Psoas muscle (tissue), 8 donors: Measurements from ENCODE around the gene CACNA1E. TPM values are rescaled to one million over a fixed set of nuclear protein-coding genes. Genes with fewer than 3 reads are reported as not detected.
"Not testable (repeated sequence)": the region's sequence is repeated elsewhere in the genome, so short reads cannot be mapped to it uniquely, and the experiment has no call there.

Experiments used
- ATAC-seq, 4 donors: fragments of 200-7000 bp; cut with Tn5 transposase; one replicate each; pipeline ENCODE4 v1.9.1; 2020; ENCODE audit warnings: moderate library complexity in 3 of 4, mild to moderate bottlenecking in 2 of 4
- DNase-seq, 2 donors: peaks; one replicate each; pipeline ENCODE4 v3.0.0-alpha.2; 2020
- H3K27ac ChIP-seq: fragments of 200-600 bp; one replicate; pipeline ENCODE4 v1.8.0; 2022
- H3K27me3 ChIP-seq, 3 donors: fragments of 200-600 bp in 1 of 3; one replicate each; pipeline versions ENCODE4 v1.6.1 to v1.8.0; 2013 to 2022; ENCODE audit warnings: low read length in 2 of 3, mild to moderate bottlenecking in 2 of 3, moderate library complexity in 1 of 3; ENCODE audit not compliant: insufficient read depth in 3 of 3
- H3K36me3 ChIP-seq, 2 donors: fragments of 200-600 bp in 1 of 2; one replicate each; pipeline versions ENCODE4 v1.6.1 to v1.8.0; 2013 to 2022; ENCODE audit warnings: low read depth in 1 of 2, mild to moderate bottlenecking in 1 of 2, moderate library complexity in 1 of 2; ENCODE audit not compliant: insufficient read depth in 1 of 2
- H3K4me1 ChIP-seq: fragments of 200-600 bp; one replicate; pipeline ENCODE4 v1.8.0; 2022
- H3K4me3 ChIP-seq: fragments of 200-600 bp; one replicate; pipeline ENCODE4 v1.8.0; 2022; ENCODE audit warnings: mild to moderate bottlenecking
- H3K9me3 ChIP-seq: fragments of 200-600 bp; one replicate; pipeline ENCODE4 v1.8.0; 2022
- WGBS, 3 donors: extraction: QIAGEN DNeasy Blood & Tissue Kit; methylation state at CpG; one replicate each; pipeline versions ENCODE4 v1.1.6 to v1.1.7; 2013; 5-methylcytosine and 5-hydroxymethylcytosine counted together
- intact Hi-C, 2 donors: fragments of 100-400 bp; cut with DNase I; formaldehyde crosslinking; loops; one replicate each; pipeline versions ENCODE4 v1.11.0 to v1.14.2; 2022
- polyA plus RNA-seq, 3 donors: library from polyadenylated mRNA; stranded (reverse); fragments of 200-250 nt; gene quantifications; one replicate each; pipeline ENCODE4 v1.2.3, GENCODE V29; 2013
- total RNA-seq, 4 donors: library from RNA; stranded (reverse); fragmentation: NEBNext Ultra II Directional in 2 of 4; extraction: Animal tissue kit (Norgen Biotek cat#: 25700) in 2 of 4; gene quantifications; one replicate each; pipeline versions ENCODE4 v1.2.1 to v1.2.4, GENCODE V29; 2021 to 2023
- TF ChIP-seq, protein P1 (sequence below): fragments of 200-600 bp; IDR thresholded peaks from one replicate; pipeline ENCODE4 v1.8.0; 2022; ENCODE audit warnings: antibody characterized with exemption
- donor health status: healthy with polysubstance abuse.
- donor health status: DM: no; HTN: no; CAD: no; lungs with moderate emphysema.
- donor health status: Bipolar disorder and iron deficiency.
- donor health status: healthy.
- donor health status: DM: yes; HTN: yes; CAD: no.
- donor health status: DM: no; HTN: no; CAD: no.
- donor health status: DM: no; HTN: no; CAD: no.
- donor health status: DM: yes; HTN: yes; CAD: no.

CACNA1E gene
- total and polyA plus RNA-seq, 7 donors = 0.03 to 0.06 (median 0.05) TPM; not detected in 3

DNA sequence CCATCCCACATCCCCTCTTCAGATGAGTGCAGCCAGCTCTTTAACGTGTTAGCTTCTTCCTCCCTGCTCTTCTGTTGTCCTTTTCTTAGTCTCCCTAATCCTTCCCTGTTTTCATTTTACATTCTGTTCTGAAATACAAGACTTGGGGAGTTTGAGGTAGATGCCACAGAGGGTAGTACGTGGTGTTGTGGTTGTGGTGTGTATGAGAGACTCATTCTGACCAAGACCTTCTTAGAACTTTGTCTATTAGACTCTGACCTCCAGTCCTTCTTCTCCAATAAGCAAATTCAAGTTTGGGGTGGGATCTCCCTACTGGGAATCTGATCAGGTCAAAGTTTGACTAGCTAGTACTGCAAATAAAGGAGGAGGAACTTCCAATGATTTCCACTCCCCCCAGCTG, 39.5 kb downstream of the CACNA1E start:
- H3K27ac ChIP-seq = no peak overlapping the region
- WGBS, 3 donors = 63 to 75% (median 72%) methylated on average over 2 of the region's 2 CpGs
- no peaks in the 10 kb centered on the region for H3K4me1 ChIP-seq
- intact Hi-C loops = no loop called here
- no peaks in the 10 kb centered on the region for H3K36me3 ChIP-seq
- TF ChIP-seq, protein P1, sequence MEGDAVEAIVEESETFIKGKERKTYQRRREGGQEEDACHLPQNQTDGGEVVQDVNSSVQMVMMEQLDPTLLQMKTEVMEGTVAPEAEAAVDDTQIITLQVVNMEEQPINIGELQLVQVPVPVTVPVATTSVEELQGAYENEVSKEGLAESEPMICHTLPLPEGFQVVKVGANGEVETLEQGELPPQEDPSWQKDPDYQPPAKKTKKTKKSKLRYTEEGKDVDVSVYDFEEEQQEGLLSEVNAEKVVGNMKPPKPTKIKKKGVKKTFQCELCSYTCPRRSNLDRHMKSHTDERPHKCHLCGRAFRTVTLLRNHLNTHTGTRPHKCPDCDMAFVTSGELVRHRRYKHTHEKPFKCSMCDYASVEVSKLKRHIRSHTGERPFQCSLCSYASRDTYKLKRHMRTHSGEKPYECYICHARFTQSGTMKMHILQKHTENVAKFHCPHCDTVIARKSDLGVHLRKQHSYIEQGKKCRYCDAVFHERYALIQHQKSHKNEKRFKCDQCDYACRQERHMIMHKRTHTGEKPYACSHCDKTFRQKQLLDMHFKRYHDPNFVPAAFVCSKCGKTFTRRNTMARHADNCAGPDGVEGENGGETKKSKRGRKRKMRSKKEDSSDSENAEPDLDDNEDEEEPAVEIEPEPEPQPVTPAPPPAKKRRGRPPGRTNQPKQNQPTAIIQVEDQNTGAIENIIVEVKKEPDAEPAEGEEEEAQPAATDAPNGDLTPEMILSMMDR = no peak
- DNase-seq = no peak
- no peak overlapping the region for H3K4me3 ChIP-seq
- H3K27me3 ChIP-seq = no peaks in the 10 kb centered on the region
- ATAC-seq = no peak
- peaks cover under 1% of the 10 kb centered on the region for H3K9me3 ChIP-seq

DNA sequence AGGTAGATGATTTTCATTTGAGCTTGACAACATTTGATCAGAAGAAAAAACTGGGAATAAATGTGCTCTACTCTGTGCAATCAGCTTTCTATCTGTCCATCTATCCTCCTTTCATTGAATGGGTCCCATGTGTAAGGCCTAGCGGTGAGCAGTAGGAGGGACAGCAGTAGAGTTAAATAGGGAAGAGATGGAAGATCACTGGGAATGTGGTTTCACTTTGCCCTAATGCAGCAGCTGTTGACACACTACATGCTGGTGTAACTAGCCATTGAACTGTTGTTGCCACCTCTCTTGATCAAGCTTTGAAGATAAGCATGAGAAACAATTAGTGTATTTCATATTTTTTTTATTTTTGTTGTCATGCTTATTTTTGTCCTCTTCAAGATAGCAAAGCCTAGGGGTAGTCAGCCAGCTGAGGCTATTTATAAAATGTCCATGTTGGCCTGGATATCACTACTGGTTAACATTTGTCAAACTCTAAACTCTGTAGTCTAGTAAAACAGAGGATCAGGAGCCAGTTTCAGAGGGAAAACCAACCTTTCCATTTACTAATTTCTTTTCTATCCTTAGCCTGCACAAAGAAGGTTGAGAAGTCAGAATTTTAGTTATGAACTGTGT, 41.9 kb downstream of the CACNA1E start:
- TF ChIP-seq, protein P1 = no peak
- H3K27ac ChIP-seq = no peak overlapping the region
- no peak overlapping the region for H3K4me3 ChIP-seq
- no peaks in the 10 kb centered on the region for H3K36me3 ChIP-seq
- H3K9me3 ChIP-seq = peaks cover 9% of the 10 kb centered on the region
- no peaks in the 10 kb centered on the region for H3K27me3 ChIP-seq
- DNase-seq (no peak), ATAC-seq (no peak)
- intact Hi-C loops = no loop called here
- 79 to 87% (median 81%) methylated on average over 1 of the region's 1 CpG for WGBS, 3 donors
- H3K4me1 ChIP-seq = no peaks in the 10 kb centered on the region

DNA sequence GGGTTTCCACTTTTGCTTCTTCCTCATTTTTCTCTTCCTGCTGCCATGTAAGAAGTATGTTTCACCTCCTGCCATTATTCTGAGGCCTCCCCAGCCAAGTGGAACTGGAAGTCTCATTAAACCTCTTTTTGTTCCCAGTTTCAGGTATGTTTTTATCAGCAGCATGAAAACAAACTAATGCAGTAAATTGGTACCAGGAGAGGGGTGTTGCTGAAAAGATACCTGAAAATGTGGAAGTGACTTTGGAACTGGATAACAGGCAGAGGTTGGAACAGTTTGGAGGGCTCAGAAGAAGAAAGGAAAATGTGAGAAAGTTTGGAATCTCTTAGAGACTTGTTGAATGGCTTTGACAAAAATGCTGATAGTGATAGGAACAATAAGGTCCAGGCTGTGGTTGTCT, 44.9 kb downstream of the CACNA1E start:
- H3K36me3 ChIP-seq, H3K4me1 ChIP-seq, H3K27me3 ChIP-seq, DNase-seq, H3K9me3 ChIP-seq, ATAC-seq, intact Hi-C loops, H3K27ac ChIP-seq, H3K4me3 ChIP-seq: not testable (repeated sequence)

DNA sequence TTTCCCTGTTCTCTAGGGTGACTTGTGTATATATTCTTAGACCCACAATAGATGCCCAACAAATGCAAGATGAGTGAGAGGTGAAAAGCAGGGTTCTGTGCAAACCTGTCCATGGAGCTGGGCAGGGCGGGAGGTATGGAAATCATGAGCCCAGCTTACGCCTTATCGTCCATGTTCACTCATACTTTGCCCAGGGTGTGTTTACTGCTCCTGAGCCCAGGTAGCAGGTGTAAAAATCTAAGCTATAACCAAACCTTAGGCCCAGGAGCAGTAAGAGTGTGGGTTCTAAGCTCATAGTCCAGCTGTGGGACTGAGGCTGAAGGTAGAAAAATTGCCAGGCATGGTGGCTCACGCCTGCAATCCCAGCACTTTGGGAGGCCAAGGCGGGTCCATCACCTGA, 48.1 kb downstream of the CACNA1E start:
- 93 to 97% (median 94%) methylated on average over 5 of the region's 5 CpGs for WGBS, 3 donors
- Histone ChIP-seq H3K36me3 (no peaks in the 10 kb centered on the region), H3K4me3 (no peak overlapping the region), H3K4me1 (no peaks in the 10 kb centered on the region), H3K27me3 (no peaks in the 10 kb centered on the region), H3K9me3 (peaks cover 9% of the 10 kb centered on the region), H3K27ac (no peak overlapping the region)
- DNase-seq (no peak), ATAC-seq (no peak)
- intact Hi-C loops = no loop called here
- TF ChIP-seq, protein P1 = no peak

DNA sequence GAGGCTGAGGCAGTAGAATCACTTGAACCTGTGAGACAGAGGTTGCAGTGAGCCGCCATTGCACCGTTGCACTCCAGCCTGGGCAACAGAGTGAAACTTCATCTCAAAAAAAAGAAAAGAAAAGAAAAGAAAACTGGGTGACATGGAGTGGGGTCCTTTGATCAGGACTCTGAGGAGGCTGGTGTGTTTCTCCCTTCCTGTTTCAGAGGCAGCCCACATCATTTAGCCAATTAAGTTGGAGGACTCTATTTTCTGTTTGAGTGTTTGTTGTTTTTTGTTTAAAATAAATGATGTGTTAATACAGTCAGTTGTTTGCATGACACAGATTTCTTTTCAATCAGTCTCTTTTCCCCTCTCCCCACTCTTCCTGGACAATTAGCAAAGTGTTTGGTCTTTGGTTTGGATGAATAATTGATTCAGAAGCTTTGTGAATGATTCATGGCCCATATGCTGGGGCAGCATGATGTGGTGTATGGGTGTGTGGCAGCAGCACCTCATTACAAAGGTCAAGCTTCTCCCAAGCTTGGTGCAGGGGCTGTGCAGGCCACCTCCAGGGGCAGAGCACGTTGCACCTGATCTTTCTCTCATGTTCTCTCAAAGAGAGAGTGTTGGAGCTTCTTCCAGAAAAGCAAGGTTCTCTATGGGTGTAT, 48.8 kb downstream of the CACNA1E start:
- Histone ChIP-seq H3K27me3 (peaks cover 0 to 3% (median 0%) of the 10 kb centered on the region in 3 donors), H3K27ac (no peak overlapping the region)
- WGBS, 3 donors = 76 to 88% (median 80%) methylated on average over 3 of the region's 3 CpGs

More for the DNA sequence above, 48.8 kb downstream of the CACNA1E start:
- Histone ChIP-seq H3K4me1 (no peaks in the 10 kb centered on the region), H3K9me3 (peaks cover 9% of the 10 kb centered on the region), H3K36me3 (no peaks in the 10 kb centered on the region), H3K4me3 (no peak overlapping the region)
- DNase-seq (no peak), ATAC-seq (no peak)
- intact Hi-C loops = no loop called here
- TF ChIP-seq, protein P1 = no peak
